ENCODE results near the gene CLASP1. TPM values are rescaled to one million over a fixed set of nuclear protein-coding genes. Genes with fewer than 3 reads are reported as not detected.

Gene CLASP1
- total RNA-seq, 1 experiment from 2014 or later, result 45.9 TPM

DNA sequence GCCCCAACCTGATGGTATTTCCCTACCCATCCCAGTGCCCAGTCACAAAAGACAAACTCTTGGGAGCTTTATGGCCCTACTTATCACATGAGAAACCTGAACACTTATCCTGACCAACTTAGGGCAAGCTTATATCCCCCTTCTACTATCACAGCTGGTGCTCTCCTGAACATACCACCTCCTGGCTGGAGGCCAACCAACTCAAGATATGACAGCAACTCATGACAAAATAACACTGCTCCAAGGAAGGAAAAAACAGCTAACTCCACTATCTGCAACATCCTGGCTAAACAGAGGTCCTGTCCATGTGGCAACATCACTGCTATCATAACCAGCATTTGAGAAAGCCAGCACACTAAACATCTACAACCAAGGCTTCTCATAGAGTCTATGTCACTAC, 20.9 kb upstream of the CLASP1 start:
- H3K9me3 Mint-ChIP-seq, result peaks cover 55 to 61% of the 10 kb centered on the region in 2 experiments
- Histone ChIP-seq H2BK12ac (ENCODE audit: insufficient read length, low read depth, low read length) (no peak overlapping the region), H3K14ac (ENCODE audit: insufficient read depth, low read length) (no peak overlapping the region), H3T11ph (ENCODE audit: low read length) (no peak overlapping the region), H3K18ac (ENCODE audit: insufficient read length, low read depth, low read length) (no peak overlapping the region), H3K56ac (ENCODE audit: insufficient read length, low read depth, low read length) (no peak overlapping the region), H3K23ac (ENCODE audit: insufficient read length, low read depth, low read length) (no peak overlapping the region), H3K4me1 (ENCODE audit: insufficient read depth, low read length) (no peaks in the 10 kb centered on the region), H2BK5ac (ENCODE audit: insufficient read length, low read length) (no peak overlapping the region), H4K8ac (replicated peaks; ENCODE audit: insufficient read length, low read depth, low read length) (no peak overlapping the region), H2AK5ac (ENCODE audit: insufficient read length, low read length) (no peak overlapping the region), H3K9ac (ENCODE audit: extremely low read depth, insufficient read length, low read length) (no peak overlapping the region), H4K5ac (ENCODE audit: insufficient read length, low read depth, low read length) (no peak overlapping the region), H2BK20ac (ENCODE audit: low read depth, low read length, poor library complexity, severe bottlenecking) (no peak overlapping the region), H3K79me1 (ENCODE audit: insufficient read depth, low read depth, low read length, poor library complexity, severe bottlenecking) (no peaks in the 10 kb centered on the region), H3K4ac (ENCODE audit: low read depth, low read length) (no peak overlapping the region), H2BK120ac (ENCODE audit: low read depth, low read length, poor library complexity, severe bottlenecking) (no peak overlapping the region), H3K79me2 (ENCODE audit: insufficient read depth, low read length) (no peaks in the 10 kb centered on the region), H3K23me2 (ENCODE audit: insufficient read length, low read depth, low read length, poor library complexity, severe bottlenecking) (no peaks in the 10 kb centered on the region), H3K27ac (ENCODE audit: insufficient read length, low read depth, low read length) (no peak overlapping the region), H2BK15ac (ENCODE audit: low read depth, low read length) (no peak overlapping the region), H2AFZ (ENCODE audit: low read length) (no peak overlapping the region), H3K27me3 (ENCODE audit: insufficient read depth, low read length) (no peaks in the 10 kb centered on the region), H4K91ac (ENCODE audit: insufficient read length, low read depth, low read length) (no peak overlapping the region), H3K4me2 (ENCODE audit: insufficient read depth, insufficient read length, low read length) (no peak overlapping the region), H3K9me3 (ENCODE audit: control insufficient read depth, low read depth, low read length) (no peaks in the 10 kb centered on the region), H4K20me1 (ENCODE audit: control insufficient read depth, insufficient read depth, insufficient read length) (no peaks in the 10 kb centered on the region)
- H3K4me1 Mint-ChIP-seq, result peaks cover 3 to 4% of the 10 kb centered on the region in 2 experiments; a peak in 1 of 4 replicates
- peaks cover 3% of the 10 kb centered on the region; the same call in 1 of the 2 replicates for H3K27me3 Mint-ChIP-seq (ENCODE audit: low read depth)
- TF ChIP-seq, protein P1, sequence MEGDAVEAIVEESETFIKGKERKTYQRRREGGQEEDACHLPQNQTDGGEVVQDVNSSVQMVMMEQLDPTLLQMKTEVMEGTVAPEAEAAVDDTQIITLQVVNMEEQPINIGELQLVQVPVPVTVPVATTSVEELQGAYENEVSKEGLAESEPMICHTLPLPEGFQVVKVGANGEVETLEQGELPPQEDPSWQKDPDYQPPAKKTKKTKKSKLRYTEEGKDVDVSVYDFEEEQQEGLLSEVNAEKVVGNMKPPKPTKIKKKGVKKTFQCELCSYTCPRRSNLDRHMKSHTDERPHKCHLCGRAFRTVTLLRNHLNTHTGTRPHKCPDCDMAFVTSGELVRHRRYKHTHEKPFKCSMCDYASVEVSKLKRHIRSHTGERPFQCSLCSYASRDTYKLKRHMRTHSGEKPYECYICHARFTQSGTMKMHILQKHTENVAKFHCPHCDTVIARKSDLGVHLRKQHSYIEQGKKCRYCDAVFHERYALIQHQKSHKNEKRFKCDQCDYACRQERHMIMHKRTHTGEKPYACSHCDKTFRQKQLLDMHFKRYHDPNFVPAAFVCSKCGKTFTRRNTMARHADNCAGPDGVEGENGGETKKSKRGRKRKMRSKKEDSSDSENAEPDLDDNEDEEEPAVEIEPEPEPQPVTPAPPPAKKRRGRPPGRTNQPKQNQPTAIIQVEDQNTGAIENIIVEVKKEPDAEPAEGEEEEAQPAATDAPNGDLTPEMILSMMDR (conservative IDR thresholded peaks at IDR 0.05), result no peak
- peaks cover 35 to 60% (median 37%) of the 10 kb centered on the region in 3 experiments for H3K36me3 Mint-ChIP-seq (ENCODE audit: insufficient read depth in 1 of 3, low read depth in 3 of 3)
- no peak overlapping the region for H3K4me3 Mint-ChIP-seq
- H3K27ac Mint-ChIP-seq, result no peak overlapping the region
- DNase-seq, result no peak

Data from H9 (cell line).